GM18907 (cell line): ENCODE results near the gene ATP8B3.

Experiments
- ATAC-seq: cut with Tn5 transposase; IDR thresholded peaks from one replicate; pipeline ENCODE4 v1.9.1; 2021; ENCODE audit warnings: mild to moderate bottlenecking, moderate library complexity; ENCODE audit not compliant: unreplicated experiment

Gene ATP8B3

DNA sequence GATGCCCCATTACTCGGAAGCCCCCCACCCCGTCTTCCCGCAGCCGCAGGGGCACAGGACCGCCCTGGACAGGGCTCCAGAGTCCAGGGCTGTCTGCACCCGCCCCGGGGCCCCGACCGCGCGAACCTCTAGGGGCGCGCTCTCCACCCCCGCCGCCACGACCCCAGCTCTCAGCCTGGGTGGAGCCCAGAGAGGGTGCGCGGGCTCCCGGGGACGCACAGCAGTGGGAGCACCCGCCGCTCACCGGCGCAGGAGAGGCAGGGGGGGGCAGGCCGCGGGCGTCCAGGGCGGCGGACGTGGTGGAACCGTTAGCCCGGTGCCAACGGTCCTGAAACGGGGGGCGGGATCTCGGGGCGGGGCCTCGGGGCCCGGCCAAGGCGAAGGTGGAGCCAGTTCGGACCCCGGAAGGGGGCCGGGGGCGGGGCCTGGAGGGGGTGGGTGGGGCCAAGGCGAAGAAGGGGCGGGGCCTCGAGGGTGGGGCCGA is at the start of gene ATP8B3:
Gene ATP8B3 (minus strand): TSS at position 335 of the 484 bp plus-strand sequence. CDS start 540 bp downstream, outside the sequence.
- ATAC-seq: no peak

- ATAC-seq: no peak
Measured at GRCh38 chr19:1861599-1862031, 49.5 kb upstream of the ATP8B3 start.

- no peak for ATAC-seq
Measured at GRCh38 chr19:1860821-1861598, 48.9 kb upstream of the ATP8B3 start.

DNA sequence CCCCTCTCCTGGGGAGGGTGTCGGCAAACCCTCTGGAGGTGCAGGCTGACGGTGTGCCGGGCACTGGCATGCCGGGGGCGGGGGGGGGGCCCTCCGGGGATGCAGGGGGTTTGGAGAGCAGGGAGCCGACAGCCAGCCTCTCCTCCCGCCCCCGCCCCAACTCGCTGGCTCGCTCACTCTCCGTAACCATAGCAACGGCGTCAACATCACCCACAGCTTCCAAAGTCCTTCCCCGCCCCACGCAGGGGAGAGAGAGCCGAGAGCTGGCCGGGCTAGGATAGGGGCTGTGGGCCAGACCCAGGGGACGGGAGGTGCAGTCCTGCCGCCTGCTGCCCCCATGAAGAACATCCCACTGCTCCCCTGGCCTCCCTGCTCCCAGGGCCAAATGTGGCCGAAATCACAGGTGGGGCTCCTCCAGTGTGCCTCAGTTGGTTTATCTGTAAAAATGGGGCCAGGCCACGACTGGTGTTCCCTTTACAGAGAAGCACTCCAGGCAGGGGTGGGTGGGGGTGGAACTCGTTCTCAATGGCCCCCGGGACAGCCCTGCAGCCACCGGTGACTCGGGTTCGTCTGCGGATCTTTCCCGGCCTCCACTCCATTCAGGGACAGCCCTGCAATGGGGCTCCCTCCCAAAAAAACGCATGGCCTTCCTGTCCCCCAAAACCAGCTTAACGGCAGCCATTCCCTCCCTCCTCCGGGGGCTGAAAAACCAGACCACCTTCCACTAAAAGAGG is 48.1 kb upstream of the ATP8B3 start:
- ATAC-seq: no peak

- no peak for ATAC-seq
Measured at GRCh38 chr19:1859331-1859781, 47.3 kb upstream of the ATP8B3 start.

DNA sequence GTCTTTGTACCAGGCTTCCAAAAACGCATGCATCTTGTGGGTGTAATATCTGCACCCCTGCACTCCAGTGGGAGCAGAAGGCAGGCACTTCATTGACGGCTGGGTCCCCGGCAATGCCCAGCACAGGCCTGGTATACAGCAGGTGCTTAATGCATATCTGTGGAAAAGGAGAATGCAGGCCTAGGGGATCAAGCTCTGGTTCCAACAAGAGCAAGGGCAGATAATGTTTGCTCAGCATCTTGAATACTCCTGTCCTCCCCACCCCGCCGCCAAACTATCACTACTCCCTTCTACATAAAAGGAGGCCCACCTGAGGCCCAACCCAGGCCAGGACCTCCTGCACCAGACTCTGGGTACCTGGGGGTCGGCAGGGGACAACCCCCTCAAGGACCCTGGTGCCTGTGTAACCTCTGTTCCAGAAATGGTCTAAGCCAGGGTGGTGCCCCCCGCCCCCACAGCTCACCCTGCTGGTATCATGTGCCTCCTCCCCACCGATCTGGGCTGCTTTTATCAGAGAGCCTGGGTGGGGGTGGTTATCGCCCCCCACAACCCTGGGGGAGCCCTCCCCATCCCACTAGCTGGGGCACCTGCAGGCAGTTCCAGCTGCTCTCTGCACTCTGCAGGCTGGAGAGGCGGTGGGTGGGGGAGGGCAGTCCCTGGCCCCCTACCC is 46.5 kb upstream of the ATP8B3 start:
- no peak for ATAC-seq

- ATAC-seq: no peak
Measured at GRCh38 chr19:1857648-1858326, 45.7 kb upstream of the ATP8B3 start.

- ATAC-seq: no peak
Measured at GRCh38 chr19:1856698-1857603, 44.9 kb upstream of the ATP8B3 start.

DNA sequence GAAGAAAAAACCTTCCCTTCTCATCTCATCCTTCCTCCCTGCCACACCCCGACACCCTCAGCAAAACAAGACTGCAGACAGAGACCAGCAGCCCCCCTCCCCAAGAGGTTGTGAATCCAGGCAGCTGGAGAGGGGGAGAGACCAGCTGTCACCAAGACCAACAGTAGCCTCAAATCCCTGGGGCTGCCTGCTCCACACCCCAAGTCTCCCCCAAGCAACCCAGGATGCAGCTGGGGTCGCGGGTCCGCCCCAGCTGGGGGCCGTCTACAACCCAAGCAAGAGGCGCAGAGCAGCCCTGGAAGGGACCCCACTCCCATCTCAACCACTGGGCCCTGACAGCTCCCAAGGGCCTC is 44.2 kb upstream of the ATP8B3 start:
- ATAC-seq: no peak

- peak; percentile 3 for ATAC-seq
Measured at GRCh38 chr19:1855828-1856255, 43.8 kb upstream of the ATP8B3 start.

- peak; percentile 54 for ATAC-seq
Measured at GRCh38 chr19:1855040-1855827, 43.2 kb upstream of the ATP8B3 start.

- no peak for ATAC-seq
Measured at GRCh38 chr19:1854542-1855039, 42.5 kb upstream of the ATP8B3 start.

DNA sequence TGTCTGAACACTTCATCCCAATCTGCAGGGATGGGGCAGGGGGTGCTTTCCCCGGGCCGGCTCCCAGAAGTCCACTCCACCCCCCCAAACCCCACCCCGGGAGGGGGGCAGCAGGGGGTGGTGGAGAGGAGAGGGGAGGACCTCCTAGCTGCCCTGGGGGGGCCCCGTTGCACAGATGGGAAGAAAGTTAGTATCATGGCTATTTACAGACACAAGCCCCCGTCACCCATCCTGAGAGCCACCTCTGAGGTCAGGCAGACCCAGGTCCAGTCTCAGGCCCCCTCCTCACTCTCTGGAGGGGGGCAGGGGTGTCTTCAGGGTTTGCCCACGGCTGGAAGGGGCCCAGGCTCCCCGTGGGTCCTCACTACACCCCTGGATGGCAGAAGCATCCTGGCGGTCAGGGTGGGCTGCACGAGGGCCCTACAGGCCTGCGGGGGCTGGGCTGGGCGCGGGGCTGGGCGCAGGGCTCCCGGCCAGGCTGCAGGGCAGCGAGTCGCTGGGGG is 42.0 kb upstream of the ATP8B3 start:
- ATAC-seq: no peak

DNA sequence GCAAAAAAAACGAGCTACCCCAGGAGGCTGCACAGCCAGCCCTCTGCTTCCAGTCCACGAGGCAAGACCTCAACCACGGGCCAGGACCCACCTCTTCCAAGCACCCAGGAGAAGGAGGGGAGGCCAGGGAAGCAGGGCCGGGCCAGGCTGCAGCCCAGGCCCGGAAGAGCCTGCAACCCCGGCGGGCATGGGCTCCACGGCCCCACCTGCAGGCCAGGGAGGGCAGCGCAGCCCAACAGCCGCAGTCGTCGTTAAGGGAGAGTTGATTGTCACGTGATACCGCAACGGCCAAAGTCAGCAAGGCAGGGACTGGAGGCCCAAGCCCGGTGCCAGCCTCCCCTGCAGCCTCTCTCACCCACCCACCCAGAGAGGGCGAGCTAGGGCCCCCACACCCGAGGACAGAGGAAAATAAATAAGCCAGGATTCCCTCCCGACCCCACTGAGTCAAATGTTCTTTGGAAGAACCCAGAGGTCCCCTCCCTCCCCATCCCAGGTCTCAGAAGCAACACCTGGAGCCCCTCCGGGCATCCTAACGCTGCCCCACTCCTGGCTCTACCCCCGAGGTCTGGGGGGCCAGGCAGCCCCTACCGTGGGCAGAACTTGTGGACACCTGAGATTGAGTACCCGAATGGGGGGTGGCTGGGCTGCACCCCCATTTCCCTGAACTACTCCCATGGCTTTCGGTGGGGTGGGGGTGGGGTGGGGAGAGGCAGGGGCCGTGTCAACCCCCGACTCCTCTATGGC is 41.4 kb upstream of the ATP8B3 start:
- no peak for ATAC-seq

- ATAC-seq: no peak
Measured at GRCh38 chr19:1852581-1853128, 40.6 kb upstream of the ATP8B3 start.

DNA sequence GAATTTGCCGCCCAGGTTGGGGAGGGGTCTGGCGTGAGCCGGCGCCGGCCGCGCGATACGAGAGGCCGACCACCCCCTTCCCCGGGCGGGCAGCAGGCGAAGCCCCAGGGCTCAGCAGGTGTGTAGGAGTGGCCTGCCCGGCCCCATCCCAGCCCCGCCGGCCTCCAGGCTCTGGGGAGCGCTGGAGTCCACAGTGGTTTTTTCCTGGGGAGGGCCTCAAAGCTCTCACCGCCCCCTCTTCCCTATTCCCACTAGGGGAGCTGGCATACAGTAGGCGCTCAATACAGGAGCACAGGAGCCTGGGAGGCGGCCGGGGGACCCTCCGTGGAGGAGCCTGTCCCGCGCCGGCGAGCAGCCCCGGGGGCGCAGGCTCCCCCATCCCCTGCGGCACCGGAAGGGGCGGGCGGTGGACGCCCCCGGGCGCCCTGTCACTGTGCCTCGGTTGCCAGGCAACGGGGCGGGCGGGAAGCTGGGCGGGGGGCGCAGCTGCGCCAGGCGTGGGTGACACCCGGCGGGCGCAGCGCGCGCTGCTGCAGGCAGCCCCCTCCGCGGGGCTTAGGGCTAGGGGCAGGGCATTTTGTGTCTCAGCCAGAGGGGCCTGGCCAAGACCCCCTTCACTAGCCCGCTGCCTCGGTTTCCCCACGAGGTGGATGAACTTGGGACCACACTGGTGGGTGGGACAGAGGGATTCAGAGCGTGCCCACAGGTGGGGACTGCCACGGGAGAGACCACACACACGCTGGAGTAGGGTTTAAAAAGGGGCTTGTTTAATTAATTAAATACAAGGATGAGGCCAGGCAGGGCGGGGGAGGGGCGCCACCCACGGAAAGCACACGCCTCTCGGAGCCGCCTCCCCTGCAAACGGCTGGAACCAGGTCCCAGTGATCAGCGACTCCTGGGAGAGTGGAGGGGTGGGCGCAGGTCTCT is 39.8 kb upstream of the ATP8B3 start:
- no peak for ATAC-seq
